HG03135 (cell line): ENCODE results near the gene CCDC158.
"Not testable (repeated sequence)": the region's sequence is repeated elsewhere in the genome, so short reads cannot be mapped to it uniquely, and the experiment has no call there.

ENCODE experiments used
- ATAC-seq: cut with Tn5 transposase; IDR thresholded peaks from one replicate; pipeline ENCODE4 v1.9.1; 2021; ENCODE audit warnings: mild to moderate bottlenecking, moderate library complexity; ENCODE audit not compliant: unreplicated experiment

CCDC158 gene

DNA sequence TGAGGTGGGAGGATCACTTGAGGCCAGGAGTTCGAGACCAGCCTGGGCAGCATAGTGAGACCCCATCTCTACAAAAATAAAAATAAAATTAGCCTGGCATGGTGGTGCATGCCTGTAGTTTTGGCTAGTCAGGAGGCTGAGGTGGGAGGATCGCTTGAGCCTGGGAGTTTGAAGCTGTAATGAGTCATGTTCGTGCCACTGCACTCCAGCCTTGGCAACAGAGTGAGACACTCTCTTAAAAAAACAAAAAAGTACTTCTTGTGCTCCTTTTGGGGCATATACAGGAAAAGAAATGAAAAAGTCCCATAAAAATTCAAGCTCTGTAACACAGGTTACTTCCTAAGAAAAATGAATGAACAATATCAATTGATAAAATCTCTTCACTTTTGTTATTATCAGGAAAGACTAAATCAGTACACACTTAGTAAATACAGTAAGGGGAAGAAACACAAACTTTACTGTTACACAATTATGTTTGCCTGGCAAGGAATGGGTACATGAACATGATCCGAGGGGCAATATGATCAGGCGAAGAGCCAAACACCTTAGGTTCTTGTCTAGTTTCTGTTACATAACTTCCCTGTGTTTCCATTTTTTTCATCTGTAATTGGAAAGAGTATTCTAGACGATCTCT lies 46.9 kb downstream of the CCDC158 start:
- no peak for ATAC-seq

DNA sequence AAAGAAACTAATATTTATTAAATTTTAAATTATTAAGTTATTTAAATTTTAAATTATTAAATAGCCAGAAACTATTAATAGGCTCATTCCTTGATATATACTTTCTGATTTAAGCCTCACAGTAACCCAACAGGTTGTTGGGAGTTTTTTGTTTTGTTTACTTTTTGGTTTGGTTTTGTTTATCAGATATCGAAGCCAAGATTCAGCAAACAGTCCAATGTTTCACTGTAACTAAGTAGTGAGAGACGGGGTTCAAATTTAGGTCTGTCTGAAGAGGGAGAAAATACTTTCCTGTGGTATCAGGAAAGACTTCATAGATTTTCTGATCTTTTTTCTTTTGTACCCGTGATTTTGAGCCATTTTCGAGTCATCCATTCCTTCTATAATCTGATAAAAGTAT lies 54.2 kb downstream of the CCDC158 start:
- ATAC-seq, result no peak

DNA sequence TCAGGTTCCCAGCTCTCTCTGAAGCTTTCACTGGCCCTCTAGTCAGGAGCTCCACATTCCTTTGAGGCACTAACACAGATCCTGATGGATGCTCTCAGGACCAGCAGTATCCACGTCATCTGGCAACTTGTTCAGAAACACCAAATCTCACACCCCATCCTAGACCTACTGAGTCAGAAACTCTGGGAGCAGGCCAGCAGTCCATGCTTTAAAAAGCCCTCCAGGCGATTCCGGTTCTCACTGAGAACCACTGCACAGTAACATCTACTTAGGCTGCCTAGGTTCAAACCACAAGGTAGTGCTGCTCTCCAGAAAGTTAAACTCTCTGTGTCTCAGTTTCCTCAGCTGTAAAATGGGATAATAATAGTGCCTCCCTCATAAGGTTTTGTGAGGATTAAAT lies 55.3 kb downstream of the CCDC158 start:
- ATAC-seq, result no peak

- no peak for ATAC-seq
These were observed 56.2 kb downstream of the CCDC158 start for GRCh38 chr4:76364763-76365162.

- ATAC-seq, result no peak
These were observed 57.2 kb downstream of the CCDC158 start for GRCh38 chr4:76363556-76364290.

DNA sequence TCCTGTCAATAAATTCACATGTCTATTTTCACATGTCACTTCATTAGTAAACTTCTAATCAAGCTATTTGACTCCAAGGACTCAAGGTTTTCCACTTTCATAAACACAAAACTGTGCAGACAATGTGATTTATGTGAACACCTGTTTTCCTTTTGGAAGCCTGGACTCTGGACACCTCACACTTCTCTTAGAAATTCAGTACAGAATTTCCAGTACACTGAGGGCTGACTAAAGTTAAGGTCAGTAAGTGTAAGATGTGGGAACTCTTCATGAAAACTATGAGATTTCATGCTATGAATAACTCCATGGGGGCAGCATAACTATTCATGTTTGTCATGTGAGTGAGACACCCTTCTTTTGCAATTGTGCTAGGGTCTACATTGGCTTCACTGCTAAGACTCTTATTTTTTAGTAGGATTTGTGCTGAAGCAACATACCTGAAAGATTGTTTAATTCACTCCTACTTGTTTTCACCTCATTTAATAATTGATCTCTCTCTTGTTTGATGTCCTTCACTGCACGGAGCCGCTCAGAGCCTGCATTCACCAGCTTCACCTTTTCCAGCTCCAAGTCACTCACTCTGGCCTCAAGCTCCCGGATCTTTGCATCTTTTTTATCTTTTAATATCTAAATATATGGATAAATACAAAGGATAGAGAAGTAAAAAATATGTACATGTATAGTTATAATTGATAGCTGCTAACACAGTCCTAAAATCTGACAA lies 59.1 kb downstream of the CCDC158 start:
- ATAC-seq, result no peak

GRCh38 chr4:76359881-76360466 lies 61.0 kb downstream of the CCDC158 start:
- ATAC-seq, result not testable (repeated sequence)

- no peak for ATAC-seq
These were observed 63.0 kb downstream of the CCDC158 start for GRCh38 chr4:76357981-76358380.

GRCh38 chr4:76354517-76355473 lies 66.1 kb downstream of the CCDC158 start:
- no peak for ATAC-seq

GRCh38 chr4:76342803-76343202 lies 78.1 kb downstream of the CCDC158 start:
- no peak for ATAC-seq

DNA sequence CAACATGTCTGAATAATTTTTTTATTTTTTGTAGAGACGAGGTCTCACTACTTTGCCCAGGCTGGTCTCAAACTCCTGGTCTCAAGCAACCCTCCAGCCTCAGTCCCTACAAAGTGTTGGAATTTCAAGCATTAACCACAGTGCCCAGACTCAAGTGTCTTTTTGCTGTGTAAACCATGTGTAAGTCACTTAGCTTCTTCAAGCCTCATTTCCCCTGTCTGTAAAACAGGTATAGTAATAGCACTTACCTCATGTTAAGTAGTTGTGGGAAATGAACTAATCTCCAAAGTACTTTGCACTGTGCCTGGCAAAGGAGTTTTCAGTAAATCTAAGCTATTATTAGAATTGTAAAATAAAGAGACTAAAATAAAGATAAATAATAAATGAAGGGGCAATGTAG lies 78.8 kb downstream of the CCDC158 start:
- ATAC-seq, result no peak

DNA sequence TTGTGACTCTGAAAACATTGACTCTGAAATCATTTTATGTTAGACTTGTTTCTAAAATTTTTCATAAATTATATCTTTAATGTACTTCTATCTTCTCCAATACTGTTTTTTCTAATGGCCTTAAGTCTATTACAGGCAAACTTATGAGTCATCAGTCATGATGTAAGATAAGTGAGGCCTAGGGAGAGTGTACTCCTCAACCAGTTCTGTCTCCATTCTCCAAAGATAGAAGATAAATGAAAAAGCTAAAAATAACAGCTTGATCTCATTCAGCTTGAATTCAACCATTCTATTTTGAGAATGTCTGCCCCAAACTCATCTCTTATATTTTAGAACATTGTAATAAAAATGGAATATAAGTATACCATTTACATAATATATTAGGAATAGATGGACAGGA lies 79.9 kb downstream of the CCDC158 start:
- ATAC-seq, result no peak

GRCh38 chr4:76339364-76339763 lies 81.6 kb downstream of the CCDC158 start:
- no peak for ATAC-seq

GRCh38 chr4:76334885-76335284 lies 86.1 kb downstream of the CCDC158 start:
- ATAC-seq, result no peak

DNA sequence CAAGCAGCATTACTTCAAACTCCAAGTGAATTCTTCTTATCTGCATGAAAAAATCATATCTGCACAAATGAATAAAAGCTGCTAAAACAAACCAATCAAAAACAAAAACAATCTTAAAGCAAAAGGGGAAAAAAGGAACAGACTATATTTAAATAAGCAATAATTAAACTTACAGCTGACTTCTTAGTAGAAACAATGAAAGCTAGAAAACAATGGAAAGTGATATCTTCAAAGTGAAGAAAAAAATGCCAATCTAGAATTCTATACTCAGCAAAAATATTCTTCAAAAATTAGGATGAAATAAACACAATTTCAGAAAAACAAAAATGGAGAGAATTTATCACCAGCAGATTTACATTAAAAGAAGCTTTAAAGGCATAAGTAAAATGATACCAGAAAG lies 94.4 kb downstream of the CCDC158 start:
- no peak for ATAC-seq

DNA sequence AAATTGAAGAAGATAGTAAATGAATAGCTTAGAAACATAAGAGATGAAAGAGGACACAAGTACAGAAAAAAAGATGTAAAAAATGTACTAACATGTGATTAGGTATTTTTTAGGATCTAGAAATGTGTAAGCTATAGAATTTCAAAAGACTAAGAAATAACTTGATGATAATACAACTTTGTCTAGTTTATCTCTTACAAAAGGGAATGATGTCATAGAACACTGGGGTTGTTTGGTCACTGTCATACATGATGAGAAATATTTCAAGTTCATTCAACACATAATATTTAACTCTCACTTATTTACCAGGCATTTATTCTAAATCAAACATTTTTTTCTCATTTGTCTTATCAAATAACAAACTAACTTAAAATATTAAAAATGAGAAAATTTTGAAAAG lies 95.9 kb downstream of the CCDC158 start:
- no peak for ATAC-seq

DNA sequence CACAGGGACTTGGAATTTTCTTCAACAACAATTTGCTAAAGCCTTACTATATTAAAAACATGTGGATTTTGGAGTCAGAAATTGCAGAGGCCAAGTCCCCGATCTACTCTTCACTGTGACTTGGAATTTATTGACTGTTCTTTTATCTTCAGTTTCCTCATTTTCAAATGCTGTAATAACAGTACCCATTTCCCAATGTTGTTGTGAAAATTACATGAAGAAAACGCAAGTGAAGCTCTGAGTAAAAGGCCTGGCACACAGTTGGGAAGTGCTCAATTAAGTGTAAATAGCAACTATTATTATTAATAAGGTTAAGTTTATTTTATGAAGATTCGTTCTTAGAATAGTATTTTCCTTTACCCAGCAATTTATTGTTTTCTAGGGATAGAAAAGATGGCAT lies 98.7 kb downstream of the CCDC158 start:
- ATAC-seq, result no peak

- ATAC-seq, result no peak
These were observed 104.8 kb downstream of the CCDC158 start for GRCh38 chr4:76316131-76316530.

DNA sequence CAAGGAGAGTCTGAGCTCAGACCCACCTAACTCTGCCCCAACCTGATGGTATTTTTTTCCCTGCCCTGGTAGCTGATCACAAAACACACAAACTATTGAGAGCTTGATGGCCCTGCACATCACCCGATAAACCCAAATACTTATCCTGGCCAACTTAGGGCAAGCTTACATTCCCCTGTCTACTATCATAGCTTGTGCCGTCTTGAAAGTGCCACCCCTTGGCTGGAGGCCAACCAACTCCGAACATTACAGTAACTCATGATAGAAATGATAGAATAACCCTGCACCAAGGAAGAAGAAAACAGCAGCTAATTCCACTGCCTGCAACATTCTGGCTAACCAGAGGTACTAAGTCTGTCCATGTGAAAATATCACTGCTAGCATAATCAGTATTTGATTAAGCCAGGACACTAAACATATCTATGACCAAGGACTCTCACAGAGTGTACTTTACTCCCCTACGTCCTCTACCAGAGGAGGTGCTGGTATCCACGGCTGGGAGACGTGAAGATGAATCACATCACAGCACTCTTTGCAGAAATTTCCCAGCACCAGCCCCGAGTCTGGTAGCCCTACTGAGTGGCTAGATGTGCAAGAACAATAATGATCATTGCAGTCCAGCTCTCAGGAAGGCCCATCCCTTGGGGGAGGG lies 105.5 kb downstream of the CCDC158 start:
- ATAC-seq, result no peak

- ATAC-seq, result no peak
These were observed 107.4 kb downstream of the CCDC158 start for GRCh38 chr4:76313547-76313946.
